Right ventricle myocardium inferior (tissue), 1 donor: ENCODE measurements around the gene PARD3B. TPM values are rescaled to one million over a fixed set of nuclear protein-coding genes. Genes with fewer than 3 reads are reported as not detected.

ENCODE experiments used
- ATAC-seq: fragments of 200-7000 bp; cut with Tn5 transposase; one replicate; pipeline ENCODE4 v1.9.1; 2020; ENCODE audit warnings: mild to moderate bottlenecking, moderate library complexity
- DNase-seq: peaks from one replicate; pipeline ENCODE4 v3.0.0; 2021; ENCODE audit errors: missing footprints
- intact Hi-C: fragments of 100-400 bp; cut with DNase I; formaldehyde crosslinking; loops from one replicate; pipeline ENCODE4 v1.11.0; 2022
- total RNA-seq: library from RNA; stranded (reverse); fragmentation: NEBNext Ultra II Directional; extraction: Animal tissue kit (Norgen Biotek cat#: 25700); gene quantifications from one replicate; pipeline ENCODE4 v1.2.1, GENCODE V29; 2021
- donor health status: DM: no; HTN: yes; CAD: no; lungs with severe emphysema.

The PARD3B gene
- total RNA-seq, 1 donor from 2014 or later = 7.8 TPM

DNA sequence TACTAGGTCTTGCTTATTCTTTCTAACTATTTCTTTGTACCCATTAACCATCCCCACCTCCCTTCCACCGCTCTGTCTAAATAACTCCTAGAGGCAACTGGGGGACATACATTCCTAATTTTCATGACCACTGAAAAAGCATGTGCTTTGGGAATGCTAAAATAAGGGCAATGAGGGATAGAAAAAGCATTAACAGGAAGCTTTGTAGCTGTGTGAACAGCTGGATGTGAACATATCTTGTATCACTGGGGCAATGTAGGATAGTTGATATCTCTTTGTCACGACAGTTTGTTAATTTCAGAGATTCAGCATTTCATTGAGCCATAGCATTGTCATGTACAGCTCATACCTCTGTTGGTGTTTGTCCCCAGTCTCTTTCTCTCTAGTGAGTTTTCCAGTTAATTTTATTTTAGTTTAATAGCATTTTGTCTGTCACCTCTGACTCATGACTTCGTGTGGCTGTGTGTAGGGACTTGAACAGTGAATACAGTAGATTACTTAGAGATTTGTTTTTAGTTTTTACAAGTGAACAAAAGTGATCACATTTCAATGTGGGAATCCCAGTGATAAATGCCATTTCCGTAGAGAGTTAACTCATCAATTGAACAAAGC lies 906.7 kb downstream of the PARD3B start:
- ATAC-seq = no peak
- intact Hi-C loops = no loop called here
- DNase-seq = no peak

- DNase-seq (no peak), ATAC-seq (no peak)
- intact Hi-C loops = no loop called here
These were observed 907.9 kb downstream of the PARD3B start for GRCh38 chr2:205453202-205453601.

GRCh38 chr2:205456682-205457081 lies 911.4 kb downstream of the PARD3B start:
- intact Hi-C loops = no loop called here
- ATAC-seq = no peak

GRCh38 chr2:205460217-205460616 lies 914.9 kb downstream of the PARD3B start:
- no peak for DNase-seq
- intact Hi-C loops = no loop called here
- ATAC-seq = no peak

More at GRCh38 chr2:205456682-205457081, 911.4 kb downstream of the PARD3B start:
- DNase-seq = no peak

DNA sequence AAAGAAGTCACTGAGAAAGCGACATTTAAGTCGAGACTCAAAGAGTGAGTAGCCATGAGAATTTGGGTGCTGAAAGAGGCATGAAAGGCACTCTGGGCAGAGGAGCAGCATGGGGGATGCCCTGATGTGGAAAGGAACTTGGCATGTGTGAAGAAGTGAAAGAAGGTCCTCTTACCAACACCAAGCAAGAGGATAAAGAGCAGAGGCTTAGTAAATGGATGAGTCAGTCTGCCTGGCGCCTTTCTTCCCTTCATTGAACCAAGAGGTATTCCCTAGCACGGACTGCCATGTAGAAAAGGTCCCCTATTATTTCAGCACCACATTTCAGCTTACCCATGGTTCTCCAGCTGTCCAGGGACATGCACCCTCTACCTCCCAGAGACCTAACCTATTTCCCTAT lies 915.9 kb downstream of the PARD3B start:
- DNase-seq (no peak), ATAC-seq (no peak)
- intact Hi-C loops = no loop called here

DNA sequence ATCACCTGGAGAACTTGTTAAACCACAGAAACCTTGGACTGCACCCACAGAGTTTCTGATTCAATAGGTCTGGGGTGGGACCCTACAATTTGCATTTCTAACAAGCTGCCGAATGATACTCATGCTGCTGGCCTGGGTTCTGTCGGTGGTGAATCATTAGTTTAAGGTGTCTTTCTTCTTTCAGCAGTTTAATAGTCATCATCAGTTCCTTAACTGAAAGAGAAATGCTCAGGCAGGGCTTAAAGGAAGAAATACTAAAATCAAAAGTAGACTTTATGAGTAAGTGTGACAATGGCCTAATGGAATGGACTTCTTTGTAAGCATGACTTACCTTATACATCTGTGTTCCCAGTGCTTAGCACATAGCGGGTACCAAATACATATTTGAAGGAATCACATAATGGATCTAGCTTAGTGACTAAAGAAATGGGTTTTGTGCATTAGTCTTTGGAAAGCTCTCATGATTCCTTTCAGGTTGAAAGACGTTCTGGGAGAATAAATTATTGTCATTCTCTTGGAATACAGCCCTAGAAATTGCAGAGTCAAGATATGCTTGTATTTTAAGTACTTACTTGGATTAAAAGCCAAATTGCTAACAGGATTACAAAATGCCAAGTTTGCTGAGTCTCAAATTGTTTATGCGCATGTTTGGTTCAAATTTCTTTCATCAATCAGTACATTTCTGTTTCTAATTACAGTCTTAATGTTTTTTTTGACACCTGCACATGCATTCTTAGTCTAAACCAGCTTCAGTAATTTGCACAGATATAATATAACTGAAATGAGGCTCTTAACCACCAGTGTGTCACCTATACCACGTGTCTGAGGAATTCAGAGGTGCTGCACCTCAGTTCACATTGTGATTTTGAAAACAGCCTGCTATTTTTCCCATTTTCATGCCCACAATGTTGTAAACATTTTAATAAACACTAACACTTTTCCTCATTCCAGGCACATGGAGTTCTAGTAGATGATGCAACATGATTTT lies 916.7 kb downstream of the PARD3B start:
- ATAC-seq = no peak
- intact Hi-C loops = no loop called here
- DNase-seq = no peak

DNA sequence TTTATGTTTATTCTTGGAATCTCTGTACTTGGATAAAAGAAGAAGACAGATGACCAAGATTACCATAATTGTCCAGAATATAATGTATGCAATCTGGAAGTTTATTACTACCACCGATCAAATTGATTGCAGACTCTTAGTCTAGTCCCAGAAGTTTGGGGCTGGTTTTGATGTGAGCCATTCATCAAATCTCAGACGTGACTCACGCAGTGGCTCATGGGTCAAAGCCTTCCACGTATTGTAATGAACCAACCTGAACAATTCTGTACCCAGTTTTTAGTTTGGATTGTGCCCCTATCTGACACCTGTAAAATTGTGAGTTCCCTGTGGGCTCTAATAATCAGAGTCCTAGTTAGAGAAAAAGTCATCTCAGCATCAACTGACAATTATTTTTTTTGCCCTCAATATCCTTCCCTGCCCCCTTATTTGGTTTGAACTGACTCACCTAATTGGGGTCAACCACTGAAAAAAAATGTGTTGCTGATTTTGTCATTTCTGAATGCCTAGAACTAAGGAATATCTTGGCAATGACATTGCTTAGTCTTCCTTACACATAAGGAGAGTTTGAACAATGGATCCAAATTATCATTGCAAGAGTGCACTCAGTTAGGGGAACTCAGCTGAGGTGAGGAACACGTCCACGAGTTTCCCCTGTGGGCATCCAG lies 917.5 kb downstream of the PARD3B start:
- intact Hi-C loops = no loop called here
- no peak for DNase-seq
- ATAC-seq = no peak

DNA sequence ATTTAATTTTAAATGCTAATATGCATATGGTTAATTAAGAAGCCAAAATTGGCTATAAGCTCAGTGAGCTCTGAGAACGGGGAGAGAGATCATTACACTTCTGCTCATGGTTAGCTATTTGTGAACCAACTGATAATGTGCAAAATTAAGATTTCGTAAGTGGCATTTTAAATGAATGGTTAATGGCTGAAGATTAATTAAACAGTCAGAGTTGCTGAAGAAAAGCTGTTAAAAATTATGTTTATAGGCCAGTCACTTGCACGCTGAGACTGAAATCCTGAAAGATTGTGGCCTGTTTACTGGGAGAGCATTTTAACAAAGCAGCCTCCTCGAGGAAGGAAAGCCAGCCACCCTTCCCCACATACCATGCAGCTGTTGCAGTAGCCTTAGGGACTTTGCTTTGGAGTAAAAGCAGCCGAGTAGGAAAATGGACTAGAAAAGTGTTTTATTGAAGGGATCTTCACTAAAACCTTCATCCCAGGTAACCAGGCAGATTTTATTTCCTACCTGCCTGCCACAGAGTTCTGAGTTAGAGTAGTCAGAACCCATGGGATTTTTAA lies 918.3 kb downstream of the PARD3B start:
- ATAC-seq = no peak
- DNase-seq = no peak
- intact Hi-C loops = no loop called here

DNA sequence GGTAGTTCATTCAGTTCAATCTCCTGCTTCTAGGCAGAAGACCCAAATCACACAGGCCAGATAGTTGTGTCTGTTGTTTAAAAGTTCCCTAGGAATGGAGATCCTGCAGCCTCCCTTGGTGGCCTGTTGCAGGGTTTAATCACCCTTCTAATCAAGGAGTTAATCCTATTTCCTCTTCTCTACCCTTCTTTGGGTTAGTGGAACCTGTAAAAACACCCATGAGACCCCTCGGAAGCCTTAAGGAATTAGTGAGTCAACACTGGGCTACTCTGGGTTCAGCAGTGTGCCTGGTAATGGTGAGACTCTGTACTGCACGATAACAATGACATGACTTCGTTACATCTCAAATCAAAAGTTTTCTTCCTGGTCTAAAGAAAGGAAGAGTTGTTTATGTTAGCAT lies 919.4 kb downstream of the PARD3B start:
- intact Hi-C loops = no loop called here
- DNase-seq (no peak), ATAC-seq (no peak)

DNA sequence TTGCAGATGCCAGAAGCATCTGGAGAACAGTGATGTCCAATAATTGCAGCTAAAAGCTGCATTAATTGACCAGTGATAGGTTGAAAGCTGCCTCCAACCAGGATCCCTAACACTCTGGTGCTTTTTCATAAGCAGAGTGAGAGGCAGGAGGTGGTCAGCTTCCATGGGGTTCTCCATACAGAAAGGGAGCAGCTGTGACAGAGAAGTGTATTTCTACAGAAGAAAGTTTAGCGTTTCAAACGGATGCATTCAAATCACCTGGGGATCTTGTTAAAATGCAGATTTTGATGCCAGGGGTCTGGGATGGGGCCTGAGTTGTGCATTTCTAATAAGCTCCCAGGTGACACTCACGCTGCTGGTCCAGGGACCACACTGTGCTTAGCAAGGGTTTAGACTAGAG lies 920.5 kb downstream of the PARD3B start:
- no peak for ATAC-seq
- intact Hi-C loops = no loop called here

DNA sequence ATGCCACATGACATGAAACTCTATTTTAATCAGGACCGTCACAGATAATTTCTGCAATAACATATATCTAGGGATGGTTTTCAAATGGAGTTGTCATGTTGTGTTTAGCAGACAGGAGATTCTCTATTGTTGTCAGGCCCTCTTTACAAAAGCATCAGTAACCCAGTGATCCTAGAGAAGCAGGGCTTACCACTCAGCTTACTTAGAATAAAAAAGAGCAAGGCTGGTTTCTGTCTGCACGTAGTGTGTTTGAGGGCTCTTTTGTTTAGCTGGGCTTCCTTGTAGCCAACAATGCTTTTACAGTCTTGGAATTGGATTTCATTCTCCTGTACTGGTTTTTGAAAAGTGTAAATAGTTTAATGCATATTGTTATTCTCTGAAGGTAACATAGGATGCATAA lies 926.5 kb downstream of the PARD3B start:
- intact Hi-C loops = no loop called here
- no peak for ATAC-seq
- DNase-seq = no peak

More for the DNA sequence above, 920.5 kb downstream of the PARD3B start:
- DNase-seq = no peak

DNA sequence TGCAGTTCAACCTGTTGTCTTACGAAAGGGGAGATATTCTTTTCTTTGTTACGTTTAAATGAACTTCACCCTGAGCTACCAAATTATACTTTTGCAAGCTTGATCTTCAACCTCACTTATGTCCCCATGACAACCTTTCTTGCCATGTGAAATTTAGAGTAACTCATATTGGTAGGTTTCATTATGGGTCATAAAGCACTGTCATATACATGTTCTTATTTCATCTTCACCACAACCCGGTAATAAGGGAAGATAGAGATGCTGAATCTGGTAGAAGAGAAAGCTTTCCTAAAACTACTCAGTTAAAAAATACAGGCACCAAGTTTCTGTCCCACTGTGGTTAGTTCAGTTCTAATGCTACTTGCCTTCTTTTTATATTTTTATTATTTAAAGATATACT lies 928.5 kb downstream of the PARD3B start:
- ATAC-seq (no peak), DNase-seq (no peak)
- intact Hi-C loops = no loop called here

- intact Hi-C loops = no loop called here
- ATAC-seq = no peak
- DNase-seq = no peak
These were observed 929.6 kb downstream of the PARD3B start for GRCh38 chr2:205474741-205475415.

- intact Hi-C loops = no loop called here
- DNase-seq = no peak
- no peak for ATAC-seq
These were observed 930.1 kb downstream of the PARD3B start for GRCh38 chr2:205475416-205475768.

DNA sequence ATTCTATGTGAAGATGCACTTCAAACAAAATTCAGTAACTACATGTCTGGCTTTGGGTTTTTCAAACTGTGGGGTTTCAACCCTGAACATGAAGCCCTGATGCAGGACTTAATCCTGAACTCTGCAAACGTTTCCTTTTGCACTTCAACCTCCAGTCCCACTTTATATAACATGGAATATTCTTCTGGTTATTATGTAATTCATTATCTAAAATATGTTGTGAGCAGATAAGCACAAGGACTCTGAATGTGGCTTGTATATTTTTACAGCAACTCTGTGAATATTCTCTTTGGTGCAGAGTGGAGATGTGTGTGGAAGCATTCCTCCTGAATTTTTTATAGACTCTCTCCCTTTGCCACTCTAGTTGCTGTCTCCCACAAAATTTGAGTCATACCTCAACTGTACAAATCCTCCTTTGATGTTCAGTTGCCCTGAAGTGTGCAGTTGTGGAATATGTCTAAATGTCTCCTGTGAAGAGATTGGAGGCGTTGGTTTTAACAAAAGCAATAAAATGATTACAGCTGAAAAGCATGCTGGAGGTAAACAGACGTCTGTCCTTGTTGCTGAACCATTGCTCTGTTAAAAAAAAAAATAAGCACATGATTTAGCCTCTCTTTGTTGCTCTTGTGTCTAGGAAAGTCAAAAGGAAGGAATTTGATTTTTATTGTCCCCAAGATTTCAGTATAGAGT lies 931.9 kb downstream of the PARD3B start:
- ATAC-seq (no peak), DNase-seq (no peak)
- intact Hi-C loops = no loop called here

GRCh38 chr2:205481861-205482260 lies 936.6 kb downstream of the PARD3B start:
- no peak for ATAC-seq
- intact Hi-C loops = no loop called here
- DNase-seq = peak; percentile 65

- DNase-seq (peak; percentile 59), ATAC-seq (peak; percentile 87)
- intact Hi-C loops = no loop called here
These were observed 937.3 kb downstream of the PARD3B start for GRCh38 chr2:205482399-205483081.

- ATAC-seq (no peak), DNase-seq (no peak)
- intact Hi-C loops = no loop called here
These were observed 937.8 kb downstream of the PARD3B start for GRCh38 chr2:205483095-205483494.
